C4-2B (cell line): ENCODE data around the gene ADORA3.

Experiments used
- H3K27ac ChIP-seq: fragments of 450-650 bp; 2 replicates; pipeline ENCODE4 v1.5.1; 2017
- ZFX ChIP-seq: fragments of 450-650 bp; IDR thresholded peaks from 2 replicates; pipeline ENCODE4 v1.6.1; 2017
- TF ChIP-seq, protein P1 (sequence below): fragments of 450-650 bp; conservative IDR thresholded peaks from 2 replicates; pipeline ENCODE4 v1.5.1; 2017; ENCODE audit warnings: mild to moderate bottlenecking

ADORA3 gene

GRCh38 chr1:111490220-111490619 lies 13.2 kb downstream of the ADORA3 start:
- H3K27ac ChIP-seq = no peak overlapping the region
- TF ChIP-seq ZFX = no peak
- TF ChIP-seq, protein P1, sequence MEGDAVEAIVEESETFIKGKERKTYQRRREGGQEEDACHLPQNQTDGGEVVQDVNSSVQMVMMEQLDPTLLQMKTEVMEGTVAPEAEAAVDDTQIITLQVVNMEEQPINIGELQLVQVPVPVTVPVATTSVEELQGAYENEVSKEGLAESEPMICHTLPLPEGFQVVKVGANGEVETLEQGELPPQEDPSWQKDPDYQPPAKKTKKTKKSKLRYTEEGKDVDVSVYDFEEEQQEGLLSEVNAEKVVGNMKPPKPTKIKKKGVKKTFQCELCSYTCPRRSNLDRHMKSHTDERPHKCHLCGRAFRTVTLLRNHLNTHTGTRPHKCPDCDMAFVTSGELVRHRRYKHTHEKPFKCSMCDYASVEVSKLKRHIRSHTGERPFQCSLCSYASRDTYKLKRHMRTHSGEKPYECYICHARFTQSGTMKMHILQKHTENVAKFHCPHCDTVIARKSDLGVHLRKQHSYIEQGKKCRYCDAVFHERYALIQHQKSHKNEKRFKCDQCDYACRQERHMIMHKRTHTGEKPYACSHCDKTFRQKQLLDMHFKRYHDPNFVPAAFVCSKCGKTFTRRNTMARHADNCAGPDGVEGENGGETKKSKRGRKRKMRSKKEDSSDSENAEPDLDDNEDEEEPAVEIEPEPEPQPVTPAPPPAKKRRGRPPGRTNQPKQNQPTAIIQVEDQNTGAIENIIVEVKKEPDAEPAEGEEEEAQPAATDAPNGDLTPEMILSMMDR = no peak

DNA sequence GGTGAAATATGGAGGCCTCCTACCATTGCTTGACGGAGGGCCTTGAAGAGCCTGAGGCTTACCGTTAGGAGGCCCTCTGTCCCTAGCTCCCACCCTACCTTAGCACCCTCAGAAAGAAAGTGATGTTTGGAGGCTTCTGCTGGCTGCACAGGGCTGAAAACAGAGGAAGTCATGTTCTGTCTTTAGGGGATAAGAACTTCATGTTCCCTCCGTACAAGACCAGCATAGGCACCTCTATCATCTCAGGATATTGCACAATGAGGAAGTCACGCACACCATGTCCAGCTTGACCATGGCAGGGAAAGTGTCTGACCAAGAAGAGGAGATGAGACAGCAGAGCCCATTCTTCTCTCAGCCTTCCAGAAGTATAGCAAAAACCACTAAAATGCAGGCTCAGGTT lies 13.8 kb downstream of the ADORA3 start:
- TF ChIP-seq ZFX = no peak
- TF ChIP-seq, protein P1 = no peak
- H3K27ac ChIP-seq = no peak overlapping the region

GRCh38 chr1:111488669-111489068 lies 14.8 kb downstream of the ADORA3 start:
- H3K27ac ChIP-seq = no peak overlapping the region
- TF ChIP-seq, protein P1 = no peak
- no peak for TF ChIP-seq ZFX

- H3K27ac ChIP-seq = no peak overlapping the region
- no peak for TF ChIP-seq ZFX
- TF ChIP-seq, protein P1 = no peak
These were observed 16.3 kb downstream of the ADORA3 start for GRCh38 chr1:111487133-111487532.

DNA sequence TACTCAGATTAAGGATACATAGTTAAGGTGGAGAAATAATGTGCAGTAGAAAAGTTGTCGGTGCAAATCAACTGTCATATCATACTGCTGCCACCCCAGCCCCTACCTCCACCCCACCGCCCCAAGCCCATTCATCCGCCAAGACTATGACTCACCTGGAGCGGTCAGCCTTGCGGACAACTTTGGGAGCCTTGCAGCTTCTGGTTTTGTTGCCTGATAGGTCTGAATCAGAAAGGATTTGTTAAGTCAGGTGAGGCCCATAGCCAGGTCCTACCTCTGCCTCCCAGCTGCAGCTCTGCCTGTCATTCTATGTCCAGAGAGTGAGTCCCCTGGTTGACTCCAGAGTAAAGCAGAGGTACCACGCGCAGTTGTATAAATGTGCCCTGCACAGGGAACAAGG lies 17.0 kb downstream of the ADORA3 start:
- TF ChIP-seq ZFX = no peak
- TF ChIP-seq, protein P1 = no peak
- no peak overlapping the region for H3K27ac ChIP-seq

DNA sequence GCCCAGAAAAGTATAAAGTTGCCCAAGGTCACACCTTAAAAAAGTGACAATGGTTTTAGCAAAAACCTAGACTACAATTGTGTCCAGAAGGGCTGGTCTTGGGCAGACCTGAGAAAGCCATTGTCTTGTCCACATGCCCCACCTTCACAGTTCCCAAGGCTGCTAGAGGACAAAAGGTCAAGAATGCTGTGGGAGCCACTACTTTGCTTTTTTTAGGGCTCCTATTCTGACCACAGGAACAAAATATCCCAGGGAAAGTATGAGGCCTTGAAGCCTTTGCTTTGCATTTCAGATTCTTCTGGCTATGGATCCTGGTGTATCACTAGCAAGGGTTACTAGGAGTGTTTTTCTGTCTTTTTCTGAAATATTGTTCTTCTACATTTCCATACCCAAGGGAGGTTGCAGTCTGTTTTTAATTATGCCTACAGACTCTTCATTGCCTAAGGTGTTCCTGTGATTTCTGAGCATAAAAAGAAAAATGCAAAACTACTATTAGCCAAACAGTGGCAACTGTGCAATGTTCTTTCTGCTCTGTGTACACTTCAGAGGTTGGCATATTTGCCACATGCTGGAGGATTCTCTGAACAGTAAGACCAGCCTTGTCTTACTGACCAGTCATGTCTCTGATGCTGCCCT lies 18.9 kb downstream of the ADORA3 start:
- H3K27ac ChIP-seq = no peak overlapping the region
- TF ChIP-seq ZFX = no peak
- TF ChIP-seq, protein P1 = no peak

GRCh38 chr1:111483876-111484275 lies 19.6 kb downstream of the ADORA3 start:
- TF ChIP-seq, protein P1 = no peak
- TF ChIP-seq ZFX = no peak
- H3K27ac ChIP-seq = no peak overlapping the region
